Natural killer cell (primary cell): ENCODE measurements around the gene NLGN3. TPM values are rescaled to one million over a fixed set of nuclear protein-coding genes. Genes with fewer than 3 reads are reported as not detected.

Experiments
- ATAC-seq, 3 donors: fragments of 150-1000 bp in 2 of 3; fragments of 200-7000 bp in 1 of 3; cut with Tn5 transposase; 1 replicate in 1 of 3; 2 replicates in 2 of 3; pipeline ENCODE4 v1.10.0; 2021; ENCODE audit warnings: mild to moderate bottlenecking in 2 of 3, moderate library complexity in 2 of 3
- DNase-seq, 2 donors: peaks; one replicate each; pipeline versions ENCODE4 v3.0.0 to v3.0.0-alpha.2; 2013 to 2021; ENCODE audit warnings: mixed read lengths in 1 of 2
- H3K27ac ChIP-seq: one replicate; pipeline ENCODE4 v1.5.1; 2013; ENCODE audit warnings: mild to moderate bottlenecking, low read length
- H3K27me3 ChIP-seq: one replicate; pipeline ENCODE4 v1.6.1; 2013; ENCODE audit warnings: low read length; ENCODE audit not compliant: control insufficient read depth, insufficient read depth
- H3K36me3 ChIP-seq: one replicate; pipeline ENCODE4 v1.6.1; 2013; ENCODE audit warnings: low read length; ENCODE audit not compliant: control insufficient read depth, insufficient read depth
- H3K4me1 ChIP-seq: one replicate; pipeline ENCODE4 v1.6.1; 2013; ENCODE audit warnings: low read length; ENCODE audit not compliant: control insufficient read depth, insufficient read depth
- H3K4me3 ChIP-seq: one replicate; pipeline ENCODE4 v1.5.1; 2013; ENCODE audit warnings: low read length
- H3K9me3 ChIP-seq: one replicate; pipeline ENCODE4 v1.6.1; 2013; ENCODE audit warnings: low read length; ENCODE audit not compliant: control insufficient read depth, insufficient read depth
- H3K27ac Mint-ChIP-seq, 2 donors: one replicate each; pipeline ENCODE4 v1.8.0; 2022; ENCODE audit warnings: mild to moderate bottlenecking in 2 of 2, mixed read lengths in 2 of 2, moderate library complexity in 1 of 2
- H3K27me3 Mint-ChIP-seq, 2 donors: one replicate each; pipeline ENCODE4 v1.8.0; 2022; ENCODE audit warnings: low read depth in 2 of 2, mixed read lengths in 2 of 2
- H3K36me3 Mint-ChIP-seq: one replicate; pipeline ENCODE4 v1.8.0; 2022; ENCODE audit warnings: mixed read lengths
- H3K4me1 Mint-ChIP-seq, 2 donors: one replicate each; pipeline ENCODE4 v1.8.0; 2022; ENCODE audit warnings: mixed read lengths in 2 of 2
- H3K4me3 Mint-ChIP-seq: one replicate; pipeline ENCODE4 v1.8.0; 2022; ENCODE audit warnings: mild to moderate bottlenecking, moderate library complexity, mixed read lengths
- H3K9me3 Mint-ChIP-seq, 2 donors: one replicate each; pipeline ENCODE4 v1.8.0; 2022; ENCODE audit warnings: mixed read lengths in 2 of 2
- CTCF ChIP-seq: fragments of 200-600 bp; IDR thresholded peaks from one replicate; pipeline ENCODE4 v1.8.0; 2022; ENCODE audit warnings: antibody characterized with exemption
- WGBS: methylation state at CpG from one replicate; pipeline ENCODE4 v1.1.7; 2013; ENCODE audit warnings: missing lambda C conversion rate; ENCODE audit not compliant: insufficient coverage; 5-methylcytosine and 5-hydroxymethylcytosine counted together
- intact Hi-C: fragments of 100-400 bp; cut with micrococcal nuclease; formaldehyde crosslinking; loops from one replicate; pipeline ENCODE4 v1.14.2; 2022
- total RNA-seq, 4 donors: library from RNA; stranded (reverse); fragments of 120-200 nt in 1 of 4; gene quantifications; one replicate each; pipeline versions ENCODE4 v1.2.3 to v1.2.4, GENCODE V29; 2013 to 2022

The NLGN3 gene
- total RNA-seq, 3 donors from 2014 or later (not counting 1 experiment from before 2014, with no cell fraction given) = 4.0 to 4.3 (median 4.0) TPM

GRCh38 chrX:71195964-71196649 lies 51.5 kb downstream of the NLGN3 start:
- Histone ChIP-seq H3K27ac (peak overlapping the region; percentile 80), H3K27me3 (no peaks in the 10 kb centered on the region), H3K4me3 (peak overlapping the region; percentile 42), H3K4me1 (peaks cover 19% of the 10 kb centered on the region), H3K9me3 (no peaks in the 10 kb centered on the region), H3K36me3 (no peaks in the 10 kb centered on the region)
- peak; percentile 80 to 84 (median 82) for ATAC-seq
- H3K4me1 Mint-ChIP-seq = peaks cover 22 to 30% of the 10 kb centered on the region in 2 donors
- no peak for TF ChIP-seq CTCF
- 41% methylated on average over 4 of the region's 4 CpGs for WGBS
- DNase-seq = peak in 1 of 2 donors; percentile 56
- peak overlapping the region; percentile 90 to 98 for H3K27ac Mint-ChIP-seq
- intact Hi-C loops = loop anchor here (2.0 kb wide), 1 partner anchor 13 kb away; no protein-coding TSS in a partner anchor
- no peaks in the 10 kb centered on the region for H3K36me3 Mint-ChIP-seq
- peak overlapping the region; percentile 85 for H3K4me3 Mint-ChIP-seq
- H3K27me3 Mint-ChIP-seq = no peaks in the 10 kb centered on the region
- H3K9me3 Mint-ChIP-seq = no peaks in the 10 kb centered on the region

GRCh38 chrX:71198066-71198465 lies 53.4 kb downstream of the NLGN3 start:
- Mint-ChIP-seq H3K4me3 (peak overlapping the region; percentile 83), H3K4me1 (peaks cover 17 to 26% of the 10 kb centered on the region in 2 donors), H3K27ac (peak overlapping the region; percentile 58 to 84), H3K27me3 (no peaks in the 10 kb centered on the region), H3K36me3 (no peaks in the 10 kb centered on the region), H3K9me3 (no peaks in the 10 kb centered on the region)
- whole genome bisulfite sequencing = 14% methylated on average over 3 of the region's 3 CpGs
- Histone ChIP-seq H3K4me3 (peak overlapping the region; percentile 49), H3K27ac (peak overlapping the region; percentile 67), H3K4me1 (peaks cover 19% of the 10 kb centered on the region), H3K36me3 (no peaks in the 10 kb centered on the region), H3K9me3 (no peaks in the 10 kb centered on the region), H3K27me3 (no peaks in the 10 kb centered on the region)
- peak in 1 of 2 donors; percentile 48 for DNase-seq
- intact Hi-C loops = no loop called here
- TF ChIP-seq CTCF = no peak
- peak in 1 of 3 donors; percentile 18 for ATAC-seq

DNA sequence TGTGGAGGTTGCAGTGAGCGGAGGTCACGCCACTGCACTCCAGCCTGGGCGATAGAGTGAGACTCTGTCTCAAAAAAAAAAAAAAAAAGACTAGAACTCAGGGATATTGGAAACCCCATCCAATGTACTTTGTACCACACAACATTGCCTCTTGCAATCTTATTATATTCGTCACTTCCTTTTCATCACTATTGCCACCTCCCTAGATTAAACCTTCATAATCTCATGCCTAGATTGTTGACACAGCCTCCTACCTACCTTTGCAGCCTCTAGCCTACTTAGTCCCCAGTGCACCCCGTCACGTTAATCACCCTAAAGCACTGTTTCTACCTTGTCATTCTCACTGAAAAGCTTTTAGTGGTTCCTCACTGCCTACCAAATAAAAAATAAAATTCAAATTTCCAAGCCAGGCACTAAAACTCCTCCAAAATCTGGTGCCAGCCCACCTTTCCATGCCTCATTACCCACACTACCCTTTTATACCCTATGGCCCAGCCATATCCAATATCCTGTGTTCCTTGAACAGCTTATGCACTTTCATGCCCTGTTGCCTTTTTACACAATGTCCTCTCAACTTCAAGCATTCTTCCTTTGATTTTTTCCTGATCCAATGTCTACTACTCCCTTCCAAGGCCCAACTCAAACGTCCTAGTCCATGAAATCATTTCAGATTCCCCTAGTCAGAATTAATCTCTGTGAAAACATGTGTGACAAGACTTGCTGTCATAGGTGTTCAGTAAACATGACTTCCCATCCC lies 54.8 kb downstream of the NLGN3 start:
- H3K4me3 Mint-ChIP-seq = no peak overlapping the region
- TF ChIP-seq CTCF = no peak
- no peaks in the 10 kb centered on the region for H3K36me3 Mint-ChIP-seq
- Histone ChIP-seq H3K9me3 (no peaks in the 10 kb centered on the region), H3K4me3 (no peak overlapping the region), H3K27me3 (no peaks in the 10 kb centered on the region), H3K4me1 (peaks cover 19% of the 10 kb centered on the region), H3K27ac (no peak overlapping the region), H3K36me3 (no peaks in the 10 kb centered on the region)
- ATAC-seq = no peak
- H3K27me3 Mint-ChIP-seq = no peaks in the 10 kb centered on the region
- intact Hi-C loops = no loop called here
- no peak for DNase-seq
- peak overlapping the region in 1 of 2 donors; percentile 50 for H3K27ac Mint-ChIP-seq
- peaks cover 17 to 26% of the 10 kb centered on the region in 2 donors for H3K4me1 Mint-ChIP-seq
- no peaks in the 10 kb centered on the region for H3K9me3 Mint-ChIP-seq
- 98% methylated on average over 7 of the region's 7 CpGs for WGBS
